ENCODE results near the gene PTGDS.

GRCh38 chr9:136984464-136985026 lies 7.2 kb downstream of the PTGDS start:
- TF ChIP-seq, protein P1, sequence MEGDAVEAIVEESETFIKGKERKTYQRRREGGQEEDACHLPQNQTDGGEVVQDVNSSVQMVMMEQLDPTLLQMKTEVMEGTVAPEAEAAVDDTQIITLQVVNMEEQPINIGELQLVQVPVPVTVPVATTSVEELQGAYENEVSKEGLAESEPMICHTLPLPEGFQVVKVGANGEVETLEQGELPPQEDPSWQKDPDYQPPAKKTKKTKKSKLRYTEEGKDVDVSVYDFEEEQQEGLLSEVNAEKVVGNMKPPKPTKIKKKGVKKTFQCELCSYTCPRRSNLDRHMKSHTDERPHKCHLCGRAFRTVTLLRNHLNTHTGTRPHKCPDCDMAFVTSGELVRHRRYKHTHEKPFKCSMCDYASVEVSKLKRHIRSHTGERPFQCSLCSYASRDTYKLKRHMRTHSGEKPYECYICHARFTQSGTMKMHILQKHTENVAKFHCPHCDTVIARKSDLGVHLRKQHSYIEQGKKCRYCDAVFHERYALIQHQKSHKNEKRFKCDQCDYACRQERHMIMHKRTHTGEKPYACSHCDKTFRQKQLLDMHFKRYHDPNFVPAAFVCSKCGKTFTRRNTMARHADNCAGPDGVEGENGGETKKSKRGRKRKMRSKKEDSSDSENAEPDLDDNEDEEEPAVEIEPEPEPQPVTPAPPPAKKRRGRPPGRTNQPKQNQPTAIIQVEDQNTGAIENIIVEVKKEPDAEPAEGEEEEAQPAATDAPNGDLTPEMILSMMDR (IDR thresholded peaks at IDR 0.05) = no peak
- no peak for TF ChIP-seq POLR2A (IDR thresholded peaks at IDR 0.05)

Data from adrenal gland (tissue), 5 donors.